Spleen (tissue), 7 donors: Measurements from ENCODE around the gene TUBGCP6.

Source experiments
- CTCF ChIP-seq, 11 experiments: fragments of 200-600 bp in 7 of 11; fragments of 450-650 bp in 4 of 11; sonication (generic) in 4 of 11; IDR thresholded peaks in 8 of 11; conservative IDR thresholded peaks in 3 of 11; 1 replicate in 7 of 11; 2 replicates in 4 of 11; pipeline versions ENCODE4 v1.4.0 to v1.8.0; 2016 to 2021; ENCODE audit warnings: antibody characterized with exemption in 11 of 11, inconsistent platforms in 4 of 11, mild to moderate bottlenecking in 1 of 11
- POLR2A ChIP-seq, 3 donors: fragments of 450-650 bp; IDR thresholded peaks; one replicate each; pipeline ENCODE4 v1.5.1; 2017; ENCODE audit warnings: antibody characterized with exemption in 3 of 3, mild to moderate bottlenecking in 1 of 3
- donor health status: DM: no; HTN: no; CAD: no; lungs with moderate emphysema.
- donor health status: DM: no; HTN: no; CAD: no.
- donor health status: DM: no; HTN: no; CAD: no.

- TF ChIP-seq CTCF (IDR thresholded peaks at IDR 0.05 in 8 of 11, conservative IDR thresholded peaks at IDR 0.05 in 3 of 11), result no peak
- no peak for TF ChIP-seq POLR2A (IDR thresholded peaks at IDR 0.05)
Measured at GRCh38 chr22:50264104-50264745, 19.4 kb upstream of the TUBGCP6 start.
